ENCODE results near the gene KRT222. TPM values are rescaled to one million over a fixed set of nuclear protein-coding genes. Genes with fewer than 3 reads are reported as not detected.

Gene KRT222
- total and polyA plus RNA-seq, 4 experiments from 2014 or later = not detected

DNA sequence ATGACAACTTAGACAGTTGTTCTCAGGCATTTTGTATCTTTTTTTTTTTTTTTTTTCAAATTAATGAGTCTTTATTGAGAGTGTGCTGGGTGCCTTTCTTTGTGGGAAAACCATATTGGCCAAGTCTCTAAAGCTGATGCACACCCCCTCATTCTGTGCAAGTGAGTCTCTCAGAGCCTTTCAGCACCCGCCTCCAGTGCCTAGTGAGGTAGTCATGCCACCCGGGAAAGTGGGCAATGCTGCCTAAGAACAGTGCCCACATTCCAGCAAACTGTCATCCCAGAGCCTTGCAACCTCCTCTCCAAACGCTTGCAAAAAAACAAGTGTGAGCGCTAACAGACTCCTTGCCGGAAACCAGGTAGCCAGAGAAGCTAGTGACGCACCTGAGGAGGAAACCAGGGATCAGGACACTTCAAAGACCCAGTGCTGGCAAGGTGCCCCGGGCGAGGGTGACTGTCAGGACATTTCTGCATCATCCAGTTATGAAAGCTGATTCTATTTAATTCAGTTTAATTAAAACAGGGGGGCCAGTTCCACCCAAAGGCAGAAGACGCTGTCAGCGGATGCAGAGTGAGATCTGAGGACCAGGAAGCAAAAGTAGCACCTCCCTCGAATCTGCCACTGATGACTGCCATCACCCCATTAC is 52.3 kb downstream of the KRT222 start:
- Mint-ChIP-seq H3K27ac (peak overlapping the region; percentile 94 to 100 (median 100)), H3K4me3 (peak overlapping the region; percentile 80 to 91 (median 88)), H3K4me1 (peaks cover 59 to 90% (median 79%) of the 10 kb centered on the region in 4 donors), H3K27me3 (no peaks in the 10 kb centered on the region), H3K9me3 (peaks cover 0 to 1% (median 0%) of the 10 kb centered on the region in 8 donors), H3K36me3 (no peaks in the 10 kb centered on the region)
- peak; percentile 83 to 96 (median 85) for DNase-seq
- intact Hi-C loops (cut with micrococcal nuclease) = loop anchor here (2.0 to 5.0 kb wide), 2 partner anchors 14 to 290 kb away; no protein-coding TSS in a partner anchor
- Histone ChIP-seq H3K4me3 (ENCODE audit: low read length in 2 of 2) (peak overlapping the region; percentile 79 to 82), H3K36me3 (ENCODE audit: insufficient read depth, low read length) (no peaks in the 10 kb centered on the region), H3K4me1 (ENCODE audit: insufficient read depth, low read length) (peaks cover 87% of the 10 kb centered on the region), H3K27me3 (ENCODE audit: insufficient read depth, low read length) (no peaks in the 10 kb centered on the region), H3K27ac (ENCODE audit: low read depth, low read length) (peak overlapping the region; percentile 96), H3K9me3 (ENCODE audit: control insufficient read depth in 1 of 2, low read length in 2 of 2) (no peaks in the 10 kb centered on the region)
- CTCF ChIA-PET (ENCODE audit: partially characterized antibody) = interaction anchor here (0.6 to 16.9 kb wide), 8 partner anchors 9 to 1055 kb away, joined by 3 to 435 read pairs (median 4); partner anchors contain the start of gene CCR7
- POLR2A ChIA-PET (ENCODE audit: partially characterized antibody) = interaction anchor here (0.6 to 22.3 kb wide), 15 partner anchors 7 to 1077 kb away, joined by 3 to 1226 read pairs (median 20); partner anchors contain the start of genes CCR7 and SMARCE1

DNA sequence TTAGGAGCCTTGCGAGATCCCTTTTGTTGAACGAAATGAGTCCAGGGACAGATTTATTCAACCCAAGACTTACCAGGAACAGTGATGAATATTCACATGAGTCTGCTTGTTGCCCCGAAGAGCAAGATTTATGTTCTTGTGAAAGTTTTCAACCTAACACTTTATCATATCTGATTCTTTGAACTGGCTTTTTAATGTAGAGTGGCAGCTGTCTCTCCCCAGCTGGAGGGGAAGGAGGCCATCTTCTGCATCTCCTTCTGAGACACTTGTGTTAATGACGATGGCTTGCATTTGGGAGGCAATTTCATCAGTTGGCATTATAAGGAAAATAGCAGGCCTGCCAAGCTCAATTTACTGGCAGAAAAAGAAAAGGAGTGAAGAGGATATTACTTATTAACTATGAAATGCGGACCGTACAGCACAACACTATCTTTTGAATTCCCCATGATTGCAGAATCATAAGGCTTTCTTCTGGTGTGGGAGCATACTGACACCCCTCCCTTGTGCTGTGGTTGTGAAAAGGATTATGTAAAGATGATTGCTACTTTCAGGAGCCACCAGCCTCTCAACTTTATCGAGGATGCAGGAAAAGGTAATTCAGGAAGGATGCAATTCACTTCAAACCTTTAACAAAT is 53.0 kb downstream of the KRT222 start:
- Mint-ChIP-seq H3K9me3 (peaks cover 0 to 1% (median 0%) of the 10 kb centered on the region in 8 donors), H3K4me1 (peaks cover 66 to 97% (median 85%) of the 10 kb centered on the region in 4 donors), H3K4me3 (peak overlapping the region in 7 of 8 donors; percentile 39 to 85 (median 76)), H3K27ac (peak overlapping the region; percentile 94 to 100 (median 100)), H3K36me3 (no peaks in the 10 kb centered on the region), H3K27me3 (no peaks in the 10 kb centered on the region)
- ChIA-PET CTCF (ENCODE audit: partially characterized antibody) (interaction anchor here (0.6 to 16.9 kb wide), 4 partner anchors 9 to 207 kb away, joined by 3 to 435 read pairs (median 4); partner anchors contain the start of gene CCR7), POLR2A (ENCODE audit: partially characterized antibody) (interaction anchor here (0.7 to 22.3 kb wide), 10 partner anchors 7 to 289 kb away, joined by 3 to 1226 read pairs (median 30); partner anchors contain the start of genes CCR7 and SMARCE1)
- Histone ChIP-seq H3K9me3 (ENCODE audit: control insufficient read depth in 1 of 2, low read length in 2 of 2) (no peaks in the 10 kb centered on the region), H3K27ac (ENCODE audit: low read depth, low read length) (peak overlapping the region; percentile 96), H3K4me3 (ENCODE audit: low read length in 2 of 2) (no peak overlapping the region), H3K4me1 (ENCODE audit: insufficient read depth, low read length) (peaks cover 95% of the 10 kb centered on the region), H3K27me3 (ENCODE audit: insufficient read depth, low read length) (no peaks in the 10 kb centered on the region), H3K36me3 (ENCODE audit: insufficient read depth, low read length) (no peaks in the 10 kb centered on the region)
- intact Hi-C loops (cut with micrococcal nuclease) = loop anchor here (2.0 to 5.0 kb wide), 2 partner anchors 13 to 290 kb away; no protein-coding TSS in a partner anchor
- DNase-seq = no peak

DNA sequence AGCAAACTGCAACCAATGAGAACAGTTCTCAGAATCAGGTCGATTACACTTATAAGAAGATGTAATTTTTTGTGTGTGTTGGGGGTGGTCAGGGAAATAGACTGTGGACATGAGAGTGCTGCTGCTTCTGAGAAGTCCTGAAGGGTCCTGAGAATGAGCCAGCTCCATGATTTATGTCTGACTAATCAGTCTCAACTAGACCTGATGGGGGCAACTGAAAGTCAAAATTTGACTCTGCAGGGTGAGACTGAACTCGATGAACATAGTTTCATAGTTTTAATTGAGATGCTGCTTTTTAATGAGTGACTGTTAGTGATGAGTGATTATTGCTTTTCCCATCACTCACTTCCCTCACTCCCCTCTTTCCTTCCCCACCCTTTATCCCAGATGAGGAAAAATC is 54.6 kb downstream of the KRT222 start:
- Mint-ChIP-seq H3K4me1 (peaks cover 67 to 97% (median 85%) of the 10 kb centered on the region in 4 donors), H3K36me3 (no peaks in the 10 kb centered on the region)

DNA sequence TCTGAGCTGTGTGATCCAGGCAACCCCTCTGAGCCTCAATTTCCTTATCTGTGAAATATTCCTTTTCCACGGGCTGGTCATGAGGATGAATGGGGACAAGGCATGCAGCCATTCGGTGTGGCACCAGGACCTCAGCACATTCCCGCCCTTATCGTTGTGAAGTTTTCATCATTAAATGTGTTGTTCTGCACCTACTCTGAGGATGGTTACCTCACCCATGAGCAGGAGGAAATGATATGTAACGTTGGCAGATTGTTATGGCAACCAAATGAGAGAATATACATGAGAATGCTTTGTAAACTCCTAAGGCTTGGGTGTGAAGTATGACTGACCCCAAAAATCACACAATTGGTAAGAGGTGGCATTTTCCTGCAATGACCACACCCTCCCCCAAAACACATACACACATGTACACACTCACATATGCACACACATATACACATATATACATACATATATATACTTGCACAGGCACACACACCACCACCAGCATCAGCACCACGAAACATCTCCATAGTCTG is 56.9 kb downstream of the KRT222 start:
- peak overlapping the region; percentile 14 to 43 for H3K4me3 ChIP-seq (ENCODE audit: low read length in 2 of 2)
- H3K27me3 ChIP-seq (ENCODE audit: insufficient read depth, low read length) = no peaks in the 10 kb centered on the region
- Mint-ChIP-seq H3K36me3 (no peaks in the 10 kb centered on the region), H3K27ac (peak overlapping the region; percentile 94 to 100 (median 100)), H3K9me3 (peaks cover 0 to 1% (median 0%) of the 10 kb centered on the region in 8 donors), H3K27me3 (no peaks in the 10 kb centered on the region), H3K4me3 (peak overlapping the region; percentile 74 to 90 (median 78)), H3K4me1 (peaks cover 71 to 98% (median 86%) of the 10 kb centered on the region in 4 donors)
- H3K4me1 ChIP-seq (ENCODE audit: insufficient read depth, low read length) = peaks cover 99% of the 10 kb centered on the region
- peak; percentile 79 to 88 (median 82) for DNase-seq
- intact Hi-C loops (cut with micrococcal nuclease) = no loop called here
- H3K36me3 ChIP-seq (ENCODE audit: insufficient read depth, low read length) = no peaks in the 10 kb centered on the region
- CTCF ChIA-PET (ENCODE audit: partially characterized antibody) = interaction anchor here (1.0 to 16.9 kb wide), 6 partner anchors 7 to 74 kb away, joined by 3 to 435 read pairs (median 4); partner anchors contain the start of gene CCR7
- POLR2A ChIA-PET (ENCODE audit: partially characterized antibody) = interaction anchor here (1.1 to 22.3 kb wide), 12 partner anchors 9 to 288 kb away, joined by 3 to 1226 read pairs (median 10); partner anchors contain the start of genes CCR7 and SMARCE1
- H3K27ac ChIP-seq (ENCODE audit: low read depth, low read length) = peak overlapping the region; percentile 97
- H3K9me3 ChIP-seq (ENCODE audit: control insufficient read depth in 1 of 2, low read length in 2 of 2) = no peaks in the 10 kb centered on the region

More for the DNA sequence above, 54.6 kb downstream of the KRT222 start:
- Histone ChIP-seq H3K27me3 (ENCODE audit: insufficient read depth, low read length) (no peaks in the 10 kb centered on the region), H3K4me1 (ENCODE audit: insufficient read depth, low read length) (peaks cover 99% of the 10 kb centered on the region), H3K36me3 (ENCODE audit: insufficient read depth, low read length) (no peaks in the 10 kb centered on the region), H3K27ac (ENCODE audit: low read depth, low read length) (peak overlapping the region; percentile 97), H3K9me3 (ENCODE audit: control insufficient read depth in 1 of 2, low read length in 2 of 2) (no peaks in the 10 kb centered on the region), H3K4me3 (ENCODE audit: low read length in 2 of 2) (no peak overlapping the region)
- H3K9me3 Mint-ChIP-seq = peaks cover 0 to 1% (median 0%) of the 10 kb centered on the region in 8 donors
- intact Hi-C loops (cut with micrococcal nuclease) = loop anchor here (5.0 kb wide), 1 partner anchor 288 kb away; no protein-coding TSS in a partner anchor
- H3K27ac Mint-ChIP-seq = peak overlapping the region; percentile 94 to 100 (median 100)
- no peaks in the 10 kb centered on the region for H3K27me3 Mint-ChIP-seq
- ChIA-PET CTCF (ENCODE audit: partially characterized antibody) (interaction anchor here (1.1 to 16.9 kb wide), 3 partner anchors 10 to 52 kb away, joined by 3 to 435 read pairs (median 4); partner anchors contain the start of gene CCR7), POLR2A (ENCODE audit: partially characterized antibody) (interaction anchor here (0.9 to 22.3 kb wide), 4 partner anchors 12 to 70 kb away, joined by 3 to 1226 read pairs (median 24); partner anchors contain the start of gene CCR7)
- peak overlapping the region in 5 of 8 donors; percentile 16 to 64 (median 27) for H3K4me3 Mint-ChIP-seq
- DNase-seq = no peak

DNA sequence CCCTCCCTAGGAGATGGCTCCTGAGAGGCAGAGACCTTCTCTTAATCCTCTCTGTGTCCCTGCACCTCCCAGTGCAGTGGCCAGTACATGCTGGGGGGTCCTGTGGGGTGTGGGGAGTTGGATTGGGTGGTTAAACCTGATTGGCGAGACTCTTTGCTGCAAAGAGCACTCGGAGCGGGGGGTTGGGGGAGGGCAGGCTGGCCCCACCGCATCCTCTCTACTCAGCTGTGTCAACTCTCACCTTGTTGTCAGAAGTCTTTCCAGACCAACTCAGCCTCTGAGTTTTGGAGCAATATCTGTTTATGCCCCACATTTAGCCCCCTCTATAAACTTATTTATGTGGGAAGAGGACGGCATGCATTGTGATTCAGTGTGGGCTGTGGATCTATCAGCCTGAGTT is 57.3 kb downstream of the KRT222 start:
- H3K4me1 Mint-ChIP-seq = peaks cover 72 to 98% (median 86%) of the 10 kb centered on the region in 4 donors
- H3K27me3 Mint-ChIP-seq = no peaks in the 10 kb centered on the region
- H3K4me3 Mint-ChIP-seq = peak overlapping the region; percentile 74 to 90 (median 78)
- intact Hi-C loops (cut with micrococcal nuclease) = loop anchor here (1.0 kb wide), 1 partner anchor 9 kb away; no protein-coding TSS in a partner anchor
- ChIA-PET POLR2A (ENCODE audit: partially characterized antibody) (interaction anchor here (1.3 to 22.3 kb wide), 12 partner anchors 9 to 287 kb away, joined by 3 to 1226 read pairs (median 10); partner anchors contain the start of genes CCR7 and SMARCE1), CTCF (ENCODE audit: partially characterized antibody) (interaction anchor here (1.0 to 16.9 kb wide), 6 partner anchors 8 to 74 kb away, joined by 3 to 435 read pairs (median 4); partner anchors contain the start of gene CCR7)
- H3K9me3 Mint-ChIP-seq = peaks cover 0 to 1% (median 0%) of the 10 kb centered on the region in 8 donors
- H3K9me3 ChIP-seq (ENCODE audit: control insufficient read depth in 1 of 2, low read length in 2 of 2) = no peaks in the 10 kb centered on the region
- no peaks in the 10 kb centered on the region for H3K36me3 ChIP-seq (ENCODE audit: insufficient read depth, low read length)
- peak overlapping the region; percentile 97 for H3K27ac ChIP-seq (ENCODE audit: low read depth, low read length)
- peak; percentile 58 to 74 (median 69) for DNase-seq
- no peaks in the 10 kb centered on the region for H3K27me3 ChIP-seq (ENCODE audit: insufficient read depth, low read length)
- H3K4me1 ChIP-seq (ENCODE audit: insufficient read depth, low read length) = peaks cover 100% of the 10 kb centered on the region
- H3K27ac Mint-ChIP-seq = peak overlapping the region; percentile 94 to 100 (median 100)
- no peaks in the 10 kb centered on the region for H3K36me3 Mint-ChIP-seq
- H3K4me3 ChIP-seq (ENCODE audit: low read length in 2 of 2) = peak overlapping the region; percentile 14 to 43

DNA sequence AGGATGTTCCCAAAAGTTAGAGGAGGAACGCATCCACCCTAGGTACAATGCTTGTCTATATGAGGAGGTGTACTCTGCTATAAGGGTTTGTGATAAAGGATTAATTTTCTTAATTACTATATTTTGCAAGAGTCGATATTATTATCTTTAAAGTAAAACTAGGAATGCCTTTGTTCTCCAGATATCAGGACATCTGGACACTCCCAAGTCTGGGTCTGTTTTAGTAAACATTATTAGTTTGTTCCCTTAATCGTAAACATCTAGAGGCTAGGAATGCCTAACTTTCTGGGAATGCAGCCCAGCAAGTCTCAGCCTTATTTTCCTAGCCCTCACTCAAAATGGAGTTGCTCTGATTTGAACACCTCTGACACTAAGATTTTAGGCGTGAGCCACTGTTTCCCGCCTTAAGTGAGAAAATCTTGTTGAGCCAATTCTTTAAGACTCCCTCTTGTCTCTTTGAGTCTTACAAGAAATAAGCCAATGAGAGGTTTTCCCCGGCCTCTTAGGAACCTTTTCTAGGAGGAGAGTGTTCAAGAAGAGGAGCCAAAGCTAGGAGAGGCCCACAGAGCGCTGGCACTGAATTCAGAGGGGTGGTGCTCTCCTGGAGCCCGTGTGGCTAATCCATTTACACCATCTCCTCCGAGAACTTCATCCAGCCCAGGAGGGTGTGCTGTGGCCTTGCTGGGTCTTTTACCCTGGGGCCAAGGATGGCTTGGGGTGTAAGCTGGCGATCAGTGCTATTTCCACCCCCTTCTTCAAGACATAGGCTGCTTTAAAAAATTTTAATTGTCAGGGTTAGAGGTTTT is 58.2 kb downstream of the KRT222 start:
- H3K4me3 Mint-ChIP-seq = peak overlapping the region in 7 of 8 donors; percentile 31 to 90 (median 81)
- peaks cover 0 to 1% (median 0%) of the 10 kb centered on the region in 8 donors for H3K9me3 Mint-ChIP-seq
- peak overlapping the region; percentile 97 for H3K27ac ChIP-seq (ENCODE audit: low read depth, low read length)
- peaks cover 100% of the 10 kb centered on the region for H3K4me1 ChIP-seq (ENCODE audit: insufficient read depth, low read length)
- H3K27ac Mint-ChIP-seq = peak overlapping the region; percentile 94 to 100 (median 100)
- H3K4me3 ChIP-seq (ENCODE audit: low read length in 2 of 2) = no peak overlapping the region
- no peaks in the 10 kb centered on the region for H3K9me3 ChIP-seq (ENCODE audit: control insufficient read depth in 1 of 2, low read length in 2 of 2)
- H3K4me1 Mint-ChIP-seq = peaks cover 70 to 100% (median 86%) of the 10 kb centered on the region in 4 donors
- H3K36me3 ChIP-seq (ENCODE audit: insufficient read depth, low read length) = no peaks in the 10 kb centered on the region
- ChIA-PET POLR2A (ENCODE audit: partially characterized antibody) (interaction anchor here (1.3 to 22.3 kb wide), 11 partner anchors 9 to 286 kb away, joined by 3 to 1226 read pairs (median 11); partner anchors contain the start of gene CCR7), CTCF (ENCODE audit: partially characterized antibody) (interaction anchor here (1.2 to 16.9 kb wide), 4 partner anchors 9 to 59 kb away, joined by 3 to 435 read pairs (median 26); partner anchors contain the start of gene CCR7)
- intact Hi-C loops (cut with micrococcal nuclease) = loop anchor here (1.0 kb wide), 1 partner anchor 8 kb away; no protein-coding TSS in a partner anchor
- no peaks in the 10 kb centered on the region for H3K27me3 ChIP-seq (ENCODE audit: insufficient read depth, low read length)
- H3K36me3 Mint-ChIP-seq = no peaks in the 10 kb centered on the region
- no peak for DNase-seq
- no peaks in the 10 kb centered on the region for H3K27me3 Mint-ChIP-seq

All from CD4-positive, alpha-beta memory T cell (primary cell).